ENCODE measurements around the gene HOXD10.
A peak's percentile ranks its signal among the peaks of the same experiment; 100 is the strongest.

HOXD10 gene

DNA sequence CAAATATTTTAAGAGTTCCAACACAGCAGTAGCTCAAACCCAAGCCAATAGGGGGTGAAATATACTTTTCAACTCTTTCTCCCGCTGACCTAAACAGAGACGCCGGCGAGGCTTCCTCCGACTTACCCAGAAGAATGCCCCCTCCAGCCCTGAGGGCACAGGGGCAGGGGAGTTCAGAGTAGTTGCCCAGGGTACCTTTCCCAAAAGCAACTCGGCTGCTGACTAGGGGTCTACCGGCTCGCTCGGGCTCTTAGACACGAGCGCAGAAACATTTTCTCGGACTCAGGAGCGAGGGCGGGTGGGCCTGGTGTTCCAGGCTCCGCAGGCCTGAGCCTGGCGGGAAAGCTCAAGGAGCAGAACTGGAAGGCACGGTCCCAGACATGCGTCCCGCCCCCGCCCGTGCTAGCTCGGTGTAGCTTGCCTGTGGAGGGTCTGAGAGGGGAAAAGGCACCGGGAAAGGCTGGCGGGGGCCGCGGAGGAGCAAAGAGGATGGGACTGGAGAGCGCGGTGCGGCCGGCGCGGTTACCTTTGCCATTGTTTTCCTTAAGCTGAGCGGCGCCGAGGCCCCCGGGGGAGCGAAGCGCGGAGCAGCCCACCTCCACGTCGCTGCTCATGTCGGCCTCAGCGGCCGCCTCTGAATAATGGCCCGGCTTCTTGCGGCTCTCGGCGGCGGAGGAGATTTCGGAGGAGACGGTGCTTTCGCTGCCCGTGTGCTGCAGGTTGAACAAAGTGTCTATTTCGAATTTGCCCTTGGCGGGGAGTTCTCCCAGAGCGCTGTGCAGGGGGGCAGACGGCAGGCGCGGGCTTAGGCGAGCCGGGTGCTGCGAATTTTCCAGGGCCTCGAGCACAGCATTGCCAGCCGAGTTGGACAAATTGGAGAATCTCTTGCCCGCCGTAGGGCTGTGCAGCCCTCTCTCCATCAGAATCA lies 33.5 kb upstream of the HOXD10 start:
- DNase-seq, result no peak

DNA sequence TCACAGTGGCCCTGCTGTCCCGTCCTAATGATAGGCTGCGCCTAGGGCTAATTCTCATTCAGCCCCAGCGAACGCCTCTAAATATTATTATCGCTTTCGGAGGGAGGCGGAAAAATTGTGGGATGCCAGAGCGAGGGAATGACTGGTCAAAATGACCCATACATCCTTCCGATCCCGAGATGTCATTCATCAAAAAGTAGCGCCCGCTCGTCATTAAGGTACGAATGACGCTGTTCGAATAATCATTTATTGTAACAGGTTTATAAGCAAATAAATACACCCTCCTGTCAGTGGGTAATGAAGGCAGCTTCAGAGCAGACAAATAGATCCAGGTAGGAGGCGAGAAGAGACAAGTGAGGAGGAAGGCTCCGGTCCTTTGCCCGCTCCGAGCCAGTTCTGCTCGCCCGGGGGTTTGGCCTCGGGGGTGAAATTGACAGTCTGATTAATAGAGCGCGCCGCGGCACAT lies 32.7 kb upstream of the HOXD10 start, which contains the start of gene EVX2:
Gene EVX2, minus strand, starts transcription at position 167 of the 466 bp plus-strand sequence. CDS start 186 bp downstream, outside the sequence.
- DNase-seq, result no peak

DNA sequence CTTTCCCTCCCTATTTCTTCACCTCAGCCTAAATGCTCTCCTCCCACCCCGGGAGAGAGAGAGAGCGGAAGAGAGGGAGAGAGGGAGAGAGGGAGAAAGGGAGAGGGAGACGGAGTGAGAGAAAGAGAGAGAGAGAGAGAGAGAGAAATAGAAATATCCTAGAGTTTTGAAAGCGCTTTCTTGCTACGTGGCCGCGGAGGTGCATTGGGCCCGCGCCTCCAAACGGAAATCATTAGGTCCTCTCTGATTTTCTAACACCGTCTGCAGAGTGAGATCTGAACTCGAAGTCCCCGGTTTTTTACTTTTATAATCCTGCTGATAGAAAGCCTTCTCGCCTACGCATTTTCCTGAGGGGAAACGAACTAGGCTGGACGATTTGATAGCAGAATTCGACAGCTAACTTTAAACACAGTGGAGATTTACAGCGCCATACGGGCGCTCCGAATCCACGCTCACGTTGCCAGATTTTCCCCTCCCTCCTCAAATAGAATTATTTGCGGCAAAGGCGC lies 31.9 kb upstream of the HOXD10 start:
- no peak for DNase-seq

DNA sequence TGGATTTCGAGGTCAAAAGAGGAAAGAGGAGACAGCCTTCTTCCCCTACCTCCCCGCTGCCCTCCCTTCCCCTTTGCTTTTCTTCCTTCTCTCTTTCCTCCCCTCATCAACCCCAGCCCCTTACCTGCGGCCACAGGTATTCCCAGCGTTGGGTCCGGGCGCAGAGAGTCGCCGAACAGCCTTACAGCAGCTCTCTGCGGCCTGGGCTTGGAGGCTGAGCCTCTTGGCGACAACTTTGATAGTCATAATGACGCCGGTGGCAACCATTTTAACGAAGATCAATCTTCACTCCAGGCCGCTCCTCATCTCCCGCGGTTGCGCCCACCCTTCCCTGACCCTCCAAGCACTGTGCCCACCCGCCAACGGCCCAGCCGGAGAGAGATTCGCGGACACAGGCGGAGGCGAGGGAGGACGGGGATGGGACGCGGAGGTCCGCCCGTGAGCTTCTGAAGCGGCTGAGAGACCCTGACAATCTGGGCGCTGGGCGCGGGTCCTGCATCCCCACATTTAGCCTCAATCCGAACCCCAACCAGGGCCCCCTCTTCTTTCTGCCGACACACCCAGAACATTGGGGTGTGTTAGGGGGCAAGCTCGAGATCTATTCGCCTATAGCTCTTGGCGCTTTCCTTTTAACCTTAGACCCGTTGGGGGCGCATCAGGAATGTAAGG lies 31.3 kb upstream of the HOXD10 start:
- no peak for DNase-seq

DNA sequence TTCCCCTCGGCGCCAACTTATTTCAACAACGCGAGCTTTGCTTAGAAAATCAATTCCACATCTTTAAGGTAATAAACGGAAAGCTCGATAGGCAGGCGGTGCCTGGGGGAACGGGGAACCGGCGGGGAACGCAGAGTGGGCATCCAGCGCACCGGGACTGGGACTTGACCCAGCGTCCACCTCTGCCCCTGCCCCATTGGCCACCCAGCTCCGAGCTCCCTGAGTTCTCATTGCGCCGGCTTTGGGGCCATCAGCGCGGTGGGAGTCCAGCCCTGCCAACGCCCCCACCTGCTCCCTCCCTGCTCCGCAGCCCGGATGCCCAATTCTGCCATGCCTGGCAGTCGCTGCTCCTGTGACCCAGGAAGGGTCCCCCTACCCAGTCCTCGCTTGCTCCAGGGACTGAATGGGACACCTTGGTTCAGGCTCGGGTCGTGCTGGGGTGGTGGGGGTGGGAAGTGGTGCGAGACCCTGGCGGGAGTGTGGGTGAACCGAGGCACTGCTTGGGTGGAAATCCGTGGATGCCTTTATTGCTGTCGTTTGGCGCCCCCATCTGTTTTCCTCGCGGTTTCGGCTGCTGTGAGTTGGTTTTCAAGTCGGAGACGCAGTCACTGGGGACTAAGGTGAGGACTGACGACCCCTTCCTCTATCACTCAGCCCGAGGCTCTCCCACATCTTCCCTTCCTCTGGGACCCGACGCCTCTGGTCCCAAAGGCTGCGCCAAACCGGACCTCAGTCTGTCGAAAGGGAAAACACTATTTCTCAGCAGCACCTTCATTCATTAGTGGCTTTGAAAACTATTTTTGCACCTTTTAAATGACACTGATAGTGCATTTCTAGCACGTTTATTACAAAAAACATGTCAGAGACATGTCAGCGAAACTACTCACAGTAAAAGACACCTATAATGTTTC lies 30.5 kb upstream of the HOXD10 start:
- DNase-seq, result peak; percentile 45

DNA sequence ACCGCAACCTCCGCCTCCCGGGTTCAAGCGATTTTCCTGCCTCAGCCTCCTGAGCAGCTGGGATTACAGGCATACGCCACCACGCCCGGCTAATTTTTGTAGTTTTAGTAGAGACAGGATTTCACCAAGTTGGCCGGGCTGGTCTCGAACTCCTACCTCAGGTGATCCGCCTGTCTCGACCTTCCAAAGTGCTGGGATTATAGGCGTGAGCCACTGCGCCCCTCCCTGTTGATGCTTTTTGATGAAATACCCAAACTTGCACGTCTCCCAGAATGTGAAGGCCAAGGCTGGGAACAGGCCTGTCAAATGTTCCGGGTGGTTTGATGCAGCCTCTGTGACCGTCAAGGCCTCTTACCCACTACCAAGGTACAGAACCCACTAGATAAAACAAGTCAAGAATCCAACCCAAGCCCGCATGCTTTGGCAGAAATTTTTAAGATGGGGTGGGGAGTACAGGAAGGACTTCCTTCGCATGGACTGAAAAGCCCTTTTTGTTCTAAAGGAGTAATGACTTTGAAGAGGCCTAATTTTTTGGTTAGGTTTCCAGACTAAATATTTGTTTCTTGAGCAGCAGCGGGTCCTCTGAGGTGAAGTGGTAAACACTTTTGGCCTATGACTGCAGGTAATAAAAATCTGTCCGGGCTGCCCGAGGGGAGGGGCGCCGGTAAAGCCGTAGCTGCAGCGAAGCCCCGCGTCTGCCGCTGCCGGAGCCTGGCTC lies 29.1 kb upstream of the HOXD10 start:
- DNase-seq, result no peak

DNA sequence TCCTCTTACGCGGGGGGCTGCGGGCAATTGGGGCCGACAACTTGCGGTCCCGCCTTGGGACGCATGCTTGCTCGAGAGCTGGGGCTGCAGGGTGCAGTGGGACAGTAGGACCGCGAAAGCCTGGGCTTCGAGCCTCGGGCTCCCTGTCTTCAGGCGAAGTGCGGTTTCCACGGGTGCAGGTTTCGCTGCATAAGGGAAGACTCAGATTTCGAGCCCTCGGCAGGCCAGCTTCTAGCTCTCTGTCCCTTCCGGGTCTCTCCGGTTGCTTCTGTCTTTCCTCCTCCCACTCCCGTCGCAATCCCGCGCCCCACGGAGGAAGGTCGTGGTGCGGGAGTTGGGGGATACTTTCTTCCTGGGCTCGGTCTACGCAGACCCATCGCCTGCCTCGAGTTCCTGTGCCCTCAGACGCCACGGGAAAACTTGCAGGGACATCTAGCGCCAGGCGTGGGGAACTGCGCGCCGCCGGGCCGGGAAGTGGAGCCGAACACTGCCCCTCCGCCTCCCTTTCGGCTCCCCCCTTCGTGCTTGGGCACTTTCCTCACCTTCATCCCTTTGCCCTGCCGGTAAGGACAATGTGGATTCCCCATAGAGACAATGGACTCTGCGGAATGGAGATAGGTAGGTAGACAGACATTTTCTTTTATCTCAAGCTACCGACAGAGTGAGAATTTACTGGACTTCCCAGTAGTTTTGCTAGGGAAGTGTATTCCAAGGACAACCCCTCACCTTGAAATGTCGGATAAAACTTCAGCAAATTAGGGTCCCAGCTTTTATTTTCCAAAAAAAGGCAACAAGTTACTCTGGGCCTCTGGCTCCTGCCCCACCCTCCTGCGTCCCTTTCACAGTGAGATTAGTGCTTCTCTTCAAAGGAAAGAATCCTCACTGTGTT lies 28.3 kb upstream of the HOXD10 start:
- peak; percentile 54 for DNase-seq

DNA sequence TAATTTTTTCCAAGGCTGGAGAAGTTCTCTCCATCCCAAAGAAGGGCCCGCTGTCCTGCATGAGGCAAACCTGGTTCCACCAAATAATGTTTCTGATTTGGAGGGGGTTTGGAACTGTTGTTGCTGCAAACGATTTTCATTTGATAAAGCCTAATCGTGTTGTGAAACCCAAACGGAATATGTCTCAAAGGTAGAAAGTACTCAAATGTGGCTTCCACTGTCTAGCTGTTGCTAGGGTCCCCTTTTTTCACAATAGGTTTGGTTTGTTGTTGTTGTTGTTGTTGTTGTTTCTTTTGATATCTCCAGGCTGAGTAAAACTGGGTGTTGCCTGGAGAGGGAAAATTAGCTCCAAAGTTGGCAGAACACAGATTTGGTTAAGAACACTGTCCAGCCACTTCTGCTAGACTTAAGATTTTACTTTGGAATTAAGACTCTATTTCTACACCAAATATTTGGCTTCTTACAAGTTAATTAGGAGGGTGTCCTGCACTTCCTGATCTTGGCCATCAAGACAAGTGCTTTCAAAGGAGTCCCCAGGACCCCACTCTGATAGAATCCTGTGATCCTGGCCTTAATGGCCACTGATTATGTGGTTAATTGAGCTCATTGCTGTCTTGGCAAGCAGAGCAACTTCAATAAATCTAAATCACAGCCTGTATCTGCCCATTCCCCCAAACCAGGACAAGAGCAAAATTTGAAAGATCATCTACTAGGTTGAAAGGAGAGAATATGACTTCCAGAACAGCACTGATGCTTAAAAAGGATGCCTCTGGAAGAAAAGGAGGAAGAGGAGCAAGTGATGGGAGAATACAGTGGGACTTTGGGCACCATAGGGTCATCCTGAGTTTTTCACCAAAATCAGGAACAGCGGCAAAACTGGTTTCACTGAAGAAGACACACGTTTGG lies 27.4 kb upstream of the HOXD10 start:
- no peak for DNase-seq

DNA sequence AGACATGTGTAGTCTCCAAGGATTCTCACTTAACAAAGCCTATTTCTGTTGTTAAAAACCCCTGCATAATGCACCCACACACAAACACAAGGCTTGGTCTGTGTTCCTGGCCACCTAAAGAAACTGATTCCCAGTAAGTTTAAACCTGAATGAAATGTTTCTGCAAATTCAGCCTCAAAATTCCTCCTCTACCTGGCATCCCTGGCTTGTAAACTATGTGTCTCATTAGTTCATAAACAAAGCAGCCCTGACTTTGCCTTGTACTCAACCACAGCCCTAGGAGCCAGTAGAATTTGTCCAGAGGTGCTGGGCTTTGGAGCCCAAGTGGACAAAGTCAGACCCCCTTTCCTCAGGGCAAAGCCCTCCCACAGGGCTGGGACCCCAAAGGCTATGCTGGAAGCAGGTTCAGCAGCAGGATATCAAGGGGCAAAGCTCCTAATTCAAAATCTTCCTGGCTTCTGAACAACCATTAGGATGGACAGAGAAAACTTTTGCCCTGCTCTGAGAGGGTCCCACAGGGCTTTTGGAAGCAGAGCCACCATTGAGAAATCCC lies 26.7 kb upstream of the HOXD10 start:
- no peak for DNase-seq

DNA sequence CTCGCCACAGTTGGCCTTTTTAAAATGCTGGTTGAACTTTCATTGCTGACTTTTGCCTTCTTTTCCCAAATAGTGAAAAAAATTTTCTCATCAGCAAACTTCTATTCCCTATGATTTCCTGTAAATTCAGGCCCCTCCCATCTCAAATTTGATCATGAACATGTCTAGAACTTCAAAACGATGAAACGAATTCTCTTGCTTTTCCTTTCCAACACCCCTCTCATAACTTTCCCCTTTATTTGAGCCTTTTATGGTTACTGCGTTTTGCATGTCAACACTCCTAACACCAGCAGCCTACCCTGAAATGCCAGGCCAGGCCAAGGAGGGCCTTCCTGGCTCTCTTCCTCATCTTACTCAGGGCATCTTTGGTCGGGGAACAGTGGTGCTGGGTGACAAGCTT lies 25.7 kb upstream of the HOXD10 start:
- no peak for DNase-seq

DNA sequence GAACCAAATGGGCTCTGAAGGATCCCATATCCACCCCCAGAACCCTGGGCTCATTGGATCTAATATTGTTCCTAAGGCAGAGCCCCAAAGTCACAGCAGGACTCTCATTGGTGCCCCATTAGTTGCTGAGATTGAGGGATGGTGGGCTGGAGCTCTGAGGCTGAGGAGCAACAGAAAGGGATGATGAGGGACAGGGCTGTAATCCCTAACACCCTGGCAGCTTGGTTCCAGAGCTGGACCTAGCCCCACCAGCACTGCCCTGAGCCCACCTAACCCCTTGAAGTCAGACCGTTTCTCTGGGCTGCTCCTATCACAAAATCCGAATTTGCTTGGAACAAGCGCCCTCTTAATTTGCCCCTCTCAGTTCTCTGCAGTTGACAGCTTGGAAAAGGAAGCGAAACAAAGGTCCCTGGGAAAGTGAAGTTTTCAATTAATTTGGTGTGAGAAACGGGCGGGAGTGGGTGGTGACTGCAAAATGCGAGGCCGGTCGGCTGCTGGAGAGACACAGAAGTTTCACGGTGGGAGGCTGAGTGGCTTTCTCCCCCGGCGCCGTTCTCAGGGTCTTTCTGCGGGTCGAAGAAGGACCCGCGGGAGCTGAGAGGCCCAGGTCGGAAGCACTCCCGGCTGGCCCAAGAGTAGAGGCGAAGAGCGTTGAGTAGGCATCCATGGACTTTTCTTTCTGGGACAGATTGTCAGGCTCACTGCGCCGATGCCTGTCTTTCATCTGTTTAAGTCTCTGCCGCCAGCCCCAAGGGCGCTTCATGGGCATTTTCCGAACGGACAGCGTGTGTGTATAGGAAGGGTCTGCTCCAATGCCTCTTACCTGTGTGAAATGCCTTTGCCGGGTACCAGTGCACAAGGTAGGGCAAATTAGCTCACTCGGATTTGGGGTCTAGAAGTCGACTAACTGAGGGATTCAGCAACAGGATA lies 25.0 kb upstream of the HOXD10 start:
- no peak for DNase-seq

DNA sequence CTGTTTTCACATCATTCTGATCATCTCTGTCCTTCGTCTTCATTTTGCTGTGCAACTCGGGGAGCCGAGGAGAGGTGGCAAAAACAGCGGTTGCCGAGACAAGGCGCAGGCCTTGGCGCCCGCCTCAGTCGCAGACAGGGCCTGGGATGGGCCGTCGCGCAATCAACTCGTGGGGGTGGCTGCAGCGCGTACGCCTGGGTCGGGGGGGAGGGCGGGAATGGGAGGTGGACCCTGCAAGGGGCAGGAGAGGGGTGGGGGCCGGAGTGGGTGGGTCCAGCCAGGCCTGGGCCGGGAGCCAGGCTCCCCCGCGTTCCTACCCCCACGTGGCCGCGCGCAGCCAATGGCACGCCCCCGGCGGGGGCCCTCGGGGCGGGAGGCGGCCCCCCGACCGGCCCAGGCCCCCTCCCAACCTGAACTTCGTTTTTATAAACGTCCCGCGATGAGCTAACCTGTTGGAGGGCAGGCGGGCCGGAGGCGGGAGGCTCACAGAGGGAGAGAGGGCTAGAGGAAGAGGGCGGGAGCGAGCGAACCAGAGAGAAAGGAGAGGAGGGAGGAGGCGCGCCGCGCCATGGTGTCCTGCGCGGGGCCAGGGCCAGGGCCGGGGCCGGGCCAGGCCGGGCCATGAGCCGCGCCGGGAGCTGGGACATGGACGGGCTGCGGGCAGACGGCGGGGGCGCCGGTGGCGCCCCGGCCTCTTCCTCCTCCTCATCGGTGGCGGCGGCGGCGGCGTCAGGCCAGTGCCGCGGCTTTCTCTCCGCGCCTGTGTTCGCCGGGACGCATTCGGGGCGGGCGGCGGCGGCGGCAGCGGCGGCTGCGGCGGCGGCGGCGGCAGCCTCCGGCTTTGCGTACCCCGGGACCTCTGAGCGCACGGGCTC lies 24.1 kb upstream of the HOXD10 start, which contains the start of gene HOXD13:
Gene HOXD13, plus strand, starts transcription at position 452 of the 875 bp plus-strand sequence. Its CDS starts 170 bp downstream, at position 622.
- DNase-seq, result no peak

DNA sequence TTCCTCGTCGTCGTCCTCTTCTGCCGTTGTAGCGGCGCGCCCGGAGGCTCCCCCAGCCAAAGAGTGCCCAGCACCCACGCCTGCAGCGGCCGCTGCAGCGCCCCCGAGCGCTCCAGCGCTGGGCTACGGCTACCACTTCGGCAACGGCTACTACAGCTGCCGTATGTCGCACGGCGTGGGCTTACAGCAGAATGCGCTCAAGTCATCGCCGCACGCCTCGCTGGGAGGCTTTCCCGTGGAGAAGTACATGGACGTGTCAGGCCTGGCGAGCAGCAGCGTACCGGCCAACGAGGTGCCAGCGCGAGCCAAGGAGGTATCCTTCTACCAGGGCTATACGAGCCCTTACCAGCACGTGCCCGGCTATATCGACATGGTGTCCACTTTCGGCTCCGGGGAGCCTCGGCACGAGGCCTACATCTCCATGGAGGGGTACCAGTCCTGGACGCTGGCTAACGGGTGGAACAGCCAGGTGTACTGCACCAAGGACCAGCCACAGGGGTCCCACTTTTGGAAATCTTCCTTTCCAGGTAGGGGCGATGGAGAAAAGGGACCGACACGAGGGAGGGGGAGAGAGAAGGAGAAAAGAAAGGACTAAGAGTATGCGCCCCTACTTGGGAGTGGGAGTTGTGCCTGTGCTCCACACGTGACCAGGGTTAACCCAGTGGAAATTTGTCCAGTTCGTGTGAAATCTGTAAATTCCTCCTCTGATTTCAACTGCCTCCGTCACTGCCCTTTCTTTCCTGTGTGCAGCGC lies 23.3 kb upstream of the HOXD10 start:
- DNase-seq, result peak; percentile 38

DNA sequence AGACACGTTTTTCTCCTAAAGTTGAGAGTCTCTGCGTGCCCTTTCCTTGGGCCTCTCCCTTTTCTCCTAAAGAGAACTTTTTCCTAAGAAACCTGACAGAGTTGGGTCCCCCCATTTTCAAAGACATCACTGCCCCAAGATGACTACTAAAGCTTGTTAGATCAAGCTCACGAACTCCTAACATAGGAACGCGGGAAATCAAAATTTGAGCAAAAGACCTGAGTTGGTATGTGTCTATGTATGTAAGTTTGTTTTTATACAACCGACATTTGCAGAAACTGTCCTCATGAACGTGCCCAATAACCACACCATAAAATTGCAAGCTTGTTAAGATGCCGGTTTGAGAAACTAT lies 22.7 kb upstream of the HOXD10 start:
- no peak for DNase-seq

DNA sequence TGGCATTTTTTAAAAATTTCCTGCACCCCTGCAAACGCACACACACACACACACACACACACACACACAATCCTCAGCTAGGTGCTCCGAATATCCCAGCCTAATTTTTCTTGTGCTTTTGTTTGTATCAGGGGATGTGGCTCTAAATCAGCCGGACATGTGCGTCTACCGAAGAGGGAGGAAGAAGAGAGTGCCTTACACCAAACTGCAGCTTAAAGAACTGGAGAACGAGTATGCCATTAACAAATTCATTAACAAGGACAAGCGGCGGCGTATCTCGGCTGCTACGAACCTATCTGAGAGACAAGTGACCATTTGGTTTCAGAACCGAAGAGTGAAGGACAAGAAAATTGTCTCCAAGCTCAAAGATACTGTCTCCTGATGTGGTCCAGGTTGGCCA lies 22.2 kb upstream of the HOXD10 start:
- DNase-seq, result no peak

DNA sequence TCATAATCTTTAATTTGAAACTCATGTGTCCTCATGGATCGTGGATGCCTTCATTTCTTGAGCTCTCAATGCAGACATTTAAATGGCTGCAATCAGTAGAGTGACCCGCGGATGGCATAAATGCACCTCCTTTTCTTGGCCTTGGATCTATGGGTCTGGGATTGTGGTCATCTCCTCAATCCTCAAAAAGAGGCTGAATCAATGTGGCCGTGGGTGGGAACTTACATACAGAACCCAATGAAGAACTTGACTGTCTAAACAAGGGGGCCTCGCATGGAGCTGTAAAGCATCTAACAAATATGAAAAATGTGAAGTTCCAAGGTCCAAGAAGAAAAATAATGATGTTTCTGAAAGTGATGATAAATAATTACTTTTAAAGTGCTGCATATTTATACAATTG lies 21.2 kb upstream of the HOXD10 start:
- no peak for DNase-seq
